NCI-H1092 treated with DMSO at 0.1 percent for 48 hours (cell line): ENCODE data around the gene CIAPIN1.

Experiments
- DNase-seq: peaks from one replicate; lab custom pipeline; 2025; lab: John Stamatoyannopoulos, UW

CIAPIN1 gene

DNA sequence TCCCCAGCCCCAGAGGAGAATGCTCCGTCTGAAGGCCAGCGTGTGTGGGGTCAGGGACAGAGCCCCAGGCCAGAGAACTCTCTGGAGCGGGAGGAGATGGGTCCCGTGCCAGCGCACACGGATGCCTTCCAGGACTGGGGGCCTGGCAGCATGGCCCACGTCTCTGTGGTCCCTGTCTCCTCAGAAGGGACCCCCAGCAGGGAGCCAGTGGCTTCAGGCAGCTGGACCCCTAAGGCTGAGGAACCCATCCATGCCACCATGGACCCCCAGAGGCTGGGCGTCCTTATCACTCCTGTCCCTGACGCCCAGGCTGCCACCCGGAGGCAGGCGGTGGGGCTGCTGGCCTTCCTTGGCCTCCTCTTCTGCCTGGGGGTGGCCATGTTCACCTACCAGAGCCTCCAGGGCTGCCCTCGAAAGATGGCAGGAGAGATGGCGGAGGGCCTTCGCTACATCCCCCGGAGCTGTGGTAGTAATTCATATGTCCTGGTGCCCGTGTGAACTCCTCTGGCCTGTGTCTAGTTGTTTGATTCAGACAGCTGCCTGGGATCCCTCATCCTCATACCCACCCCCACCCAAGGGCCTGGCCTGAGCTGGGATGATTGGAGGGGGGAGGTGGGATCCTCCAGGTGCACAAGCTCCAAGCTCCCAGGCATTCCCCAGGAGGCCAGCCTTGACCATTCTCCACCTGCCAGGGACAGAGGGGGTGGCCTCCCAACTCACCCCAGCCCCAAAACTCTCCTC, 64.5 kb downstream of the CIAPIN1 start:
- DNase-seq, result no peak

DNA sequence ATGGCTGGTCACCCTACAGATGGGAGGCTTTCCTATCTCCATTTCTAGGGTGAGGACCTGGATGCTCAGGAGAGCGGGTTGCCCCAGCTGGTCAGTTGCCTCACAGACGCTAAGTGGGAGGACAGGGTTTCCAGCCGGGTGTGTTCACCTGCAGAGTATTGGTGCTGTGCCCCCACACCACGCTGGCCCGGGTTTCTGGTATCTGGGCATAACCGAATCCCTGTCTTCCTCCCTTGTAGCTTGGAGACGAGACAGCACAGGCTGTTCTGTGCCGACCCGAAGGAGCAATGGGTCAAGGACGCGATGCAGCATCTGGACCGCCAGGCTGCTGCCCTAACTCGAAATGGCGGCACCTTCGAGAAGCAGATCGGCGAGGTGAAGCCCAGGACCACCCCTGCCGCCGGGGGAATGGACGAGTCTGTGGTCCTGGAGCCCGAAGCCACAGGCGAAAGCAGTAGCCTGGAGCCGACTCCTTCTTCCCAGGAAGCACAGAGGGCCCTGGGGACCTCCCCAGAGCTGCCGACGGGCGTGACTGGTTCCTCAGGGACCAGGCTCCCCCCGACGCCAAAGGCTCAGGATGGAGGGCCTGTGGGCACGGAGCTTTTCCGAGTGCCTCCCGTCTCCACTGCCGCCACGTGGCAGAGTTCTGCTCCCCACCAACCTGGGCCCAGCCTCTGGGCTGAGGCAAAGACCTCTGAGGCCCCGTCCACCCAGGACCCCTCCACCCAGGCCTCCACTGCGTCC, 65.2 kb downstream of the CIAPIN1 start:
- no peak for DNase-seq

GRCh38 chr16:57380671-57381462, 66.3 kb downstream of the CIAPIN1 start:
- no peak for DNase-seq

DNA sequence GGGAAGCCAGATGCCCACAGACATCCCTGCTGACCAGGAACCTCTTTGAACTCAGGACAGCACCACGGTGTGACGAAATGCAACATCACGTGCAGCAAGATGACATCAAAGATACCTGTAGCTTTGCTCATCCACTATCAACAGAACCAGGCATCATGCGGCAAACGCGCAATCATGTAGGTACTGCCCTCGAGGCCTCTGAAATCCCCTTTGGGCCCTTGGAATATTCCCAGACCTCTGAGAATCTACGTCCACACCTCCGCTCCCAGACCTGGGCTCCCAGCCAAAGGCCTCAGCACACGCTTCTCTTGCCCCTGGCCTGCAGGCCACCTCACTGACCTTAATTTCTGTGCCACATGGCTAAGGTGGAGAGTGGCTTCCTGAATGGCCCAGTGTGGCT, 67.6 kb downstream of the CIAPIN1 start:
- DNase-seq, result no peak
